Measurements from ENCODE around the gene SLC25A26.
A peak's percentile ranks its signal among the peaks of the same experiment; 100 is the strongest.

Gene SLC25A26

DNA sequence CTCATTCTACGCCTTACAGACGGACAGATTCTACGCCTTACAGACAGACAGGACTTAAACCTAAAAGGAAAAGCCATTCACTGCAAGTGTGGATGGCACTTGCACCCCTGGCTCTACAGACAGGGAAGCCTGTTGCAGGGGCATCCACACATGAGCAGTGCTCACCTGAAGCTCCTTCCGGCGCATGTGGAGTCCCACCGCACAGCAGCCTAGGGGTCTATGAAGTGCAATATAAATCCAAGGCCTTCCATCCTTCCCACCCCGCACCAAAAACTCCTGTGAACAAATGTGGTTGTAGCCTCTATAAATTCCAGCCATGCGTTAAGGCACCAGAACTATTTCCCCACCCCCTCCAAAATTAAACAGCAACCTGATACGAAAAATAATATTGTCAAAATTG lies 158.8 kb downstream of the SLC25A26 start:
- DNase-seq, result no peak

DNA sequence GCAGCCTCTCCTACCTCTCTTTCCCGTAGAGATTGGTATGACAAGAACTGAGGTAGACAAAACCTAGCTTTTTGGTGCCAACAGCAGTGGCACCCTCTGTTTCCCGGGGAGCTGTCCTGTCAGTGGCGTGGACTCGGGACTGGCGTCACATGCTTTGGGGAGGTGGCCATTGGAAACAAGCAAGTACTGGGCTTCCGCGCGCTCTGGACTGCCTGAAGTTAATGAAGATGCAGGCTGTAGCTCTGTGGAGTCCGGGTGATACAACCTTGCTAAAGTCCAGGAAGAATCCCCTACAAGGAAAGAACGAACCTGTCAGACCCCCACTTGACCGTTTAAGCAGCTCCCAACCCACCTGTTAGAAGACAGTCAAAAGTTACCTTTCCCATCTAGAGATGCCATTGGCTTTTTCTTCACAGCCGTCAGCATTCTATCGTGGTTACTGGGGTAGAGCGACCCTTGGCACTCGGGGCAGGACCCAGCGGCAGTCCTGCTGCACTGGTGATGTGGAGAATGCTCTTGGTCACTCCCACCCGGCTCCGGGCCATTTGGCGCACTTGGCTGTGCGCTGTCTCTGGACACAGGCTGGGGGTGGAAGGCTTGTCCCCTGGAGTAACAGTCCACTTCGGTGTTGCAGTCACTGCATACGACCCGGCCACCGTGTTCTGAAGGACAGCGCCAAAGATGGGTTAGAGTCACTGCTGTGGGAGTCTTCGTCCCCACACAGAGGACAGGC lies 159.6 kb downstream of the SLC25A26 start:
- DNase-seq, result no peak

DNA sequence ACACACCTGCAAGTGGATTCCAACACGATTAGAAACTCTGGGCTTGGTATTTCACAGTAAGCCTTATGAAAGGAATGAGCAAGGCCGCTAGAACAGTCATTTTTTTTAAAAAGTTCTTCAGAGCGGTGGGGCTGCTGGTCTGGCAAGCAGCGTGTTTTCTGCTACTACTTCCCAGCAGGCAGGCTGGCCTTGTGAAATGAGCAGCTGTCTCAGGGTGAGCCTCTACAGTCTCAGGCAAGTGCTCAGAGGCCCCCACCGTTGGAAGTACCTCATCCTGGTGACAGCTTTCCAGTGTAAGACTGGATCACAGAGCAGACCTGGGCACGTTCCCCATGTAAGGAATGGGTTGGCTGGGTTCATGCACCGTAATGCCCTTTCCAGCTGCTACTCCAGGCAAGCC lies 160.8 kb downstream of the SLC25A26 start:
- DNase-seq, result peak; percentile 79

DNA sequence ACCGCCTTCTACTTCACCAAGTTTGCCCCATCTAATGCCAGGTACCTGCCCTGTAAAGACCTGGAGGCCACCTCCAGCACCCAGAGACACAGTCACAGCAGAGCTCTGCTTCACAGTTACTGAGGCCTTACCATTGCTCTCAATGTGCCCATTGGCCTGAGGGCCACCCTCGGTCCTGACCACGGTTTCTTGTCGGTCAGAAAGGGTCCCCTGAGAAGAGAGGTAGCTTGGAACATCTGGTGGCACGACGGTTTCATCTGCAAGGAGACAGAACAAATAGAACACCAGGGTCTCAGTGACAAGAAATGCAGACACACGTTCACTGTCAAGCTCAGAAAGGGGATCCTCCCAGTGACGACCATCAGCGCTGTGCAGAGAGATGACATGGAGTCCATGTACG lies 161.3 kb downstream of the SLC25A26 start:
- DNase-seq, result no peak

DNA sequence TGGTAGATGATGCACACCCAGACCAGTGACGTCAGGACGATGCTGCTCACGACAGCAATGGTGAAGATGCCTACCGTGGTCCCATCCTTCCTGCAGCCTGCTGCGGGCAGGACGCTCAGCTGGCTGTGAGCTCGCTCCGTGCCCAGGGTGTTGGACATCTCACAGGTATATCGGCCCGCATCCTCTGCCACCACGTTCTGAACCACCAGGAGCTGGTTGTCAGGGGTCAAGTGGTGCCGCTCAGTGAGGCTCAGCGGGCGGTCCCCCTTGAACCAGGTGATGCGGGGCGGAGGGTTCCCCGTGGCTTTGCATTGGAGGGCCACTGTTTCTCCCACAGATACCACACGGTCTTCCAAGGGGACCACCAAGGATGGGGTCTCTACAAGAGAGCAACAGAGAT lies 162.2 kb downstream of the SLC25A26 start:
- no peak for DNase-seq

DNA sequence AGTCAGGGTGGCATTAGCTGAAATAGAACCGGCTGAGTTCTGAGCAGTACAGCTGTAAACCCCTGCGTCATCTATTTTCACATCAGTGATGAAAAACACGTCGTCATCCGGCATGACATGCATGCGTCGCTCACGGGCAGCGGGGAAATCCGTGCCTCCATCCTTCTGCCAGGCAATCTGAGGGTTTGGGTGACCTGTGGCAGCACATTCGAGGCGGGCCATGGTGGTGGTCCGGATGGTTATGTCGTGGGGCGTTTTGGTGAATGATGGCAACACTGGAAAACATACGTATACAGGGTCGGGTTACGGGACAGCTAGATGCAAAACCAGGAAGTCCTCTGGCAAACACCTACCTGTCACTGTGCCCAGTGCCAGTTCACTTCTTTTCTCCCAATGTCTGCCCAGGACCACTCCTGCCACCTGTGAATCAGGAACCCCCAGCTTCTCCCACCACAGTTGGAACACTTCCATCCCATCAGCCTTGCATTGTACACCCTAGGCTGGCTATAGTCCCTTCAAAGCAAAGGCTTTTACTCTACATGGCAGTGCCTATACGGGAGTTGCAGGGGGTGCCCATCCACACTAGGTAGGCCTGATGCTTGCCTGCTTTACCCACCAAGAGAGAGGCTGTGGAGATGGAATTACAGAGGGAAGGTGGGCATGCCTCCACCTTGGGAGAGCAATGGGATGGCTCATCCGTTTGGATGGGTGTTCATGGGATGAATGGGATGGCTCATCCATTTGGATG lies 163.4 kb downstream of the SLC25A26 start:
- no peak for DNase-seq

DNA sequence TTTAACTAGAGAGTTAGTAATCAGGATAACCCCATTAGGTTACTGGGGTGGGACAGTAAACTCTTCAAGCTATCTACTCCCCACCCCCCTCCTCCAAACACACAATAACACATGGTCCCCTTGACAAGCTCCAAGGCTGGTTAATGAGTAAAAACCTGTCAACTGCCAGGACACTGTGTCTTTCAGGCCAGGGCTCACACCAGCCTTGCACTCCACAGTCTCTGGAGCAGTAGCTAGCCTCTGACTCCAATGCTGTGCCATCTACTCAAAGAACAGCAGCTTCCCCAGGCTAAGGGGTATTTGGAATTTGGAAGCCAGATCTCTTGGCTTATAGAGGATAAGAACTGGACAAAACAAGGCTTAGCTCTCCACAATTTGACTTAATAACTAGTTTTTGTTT lies 164.3 kb downstream of the SLC25A26 start:
- DNase-seq, result no peak

DNA sequence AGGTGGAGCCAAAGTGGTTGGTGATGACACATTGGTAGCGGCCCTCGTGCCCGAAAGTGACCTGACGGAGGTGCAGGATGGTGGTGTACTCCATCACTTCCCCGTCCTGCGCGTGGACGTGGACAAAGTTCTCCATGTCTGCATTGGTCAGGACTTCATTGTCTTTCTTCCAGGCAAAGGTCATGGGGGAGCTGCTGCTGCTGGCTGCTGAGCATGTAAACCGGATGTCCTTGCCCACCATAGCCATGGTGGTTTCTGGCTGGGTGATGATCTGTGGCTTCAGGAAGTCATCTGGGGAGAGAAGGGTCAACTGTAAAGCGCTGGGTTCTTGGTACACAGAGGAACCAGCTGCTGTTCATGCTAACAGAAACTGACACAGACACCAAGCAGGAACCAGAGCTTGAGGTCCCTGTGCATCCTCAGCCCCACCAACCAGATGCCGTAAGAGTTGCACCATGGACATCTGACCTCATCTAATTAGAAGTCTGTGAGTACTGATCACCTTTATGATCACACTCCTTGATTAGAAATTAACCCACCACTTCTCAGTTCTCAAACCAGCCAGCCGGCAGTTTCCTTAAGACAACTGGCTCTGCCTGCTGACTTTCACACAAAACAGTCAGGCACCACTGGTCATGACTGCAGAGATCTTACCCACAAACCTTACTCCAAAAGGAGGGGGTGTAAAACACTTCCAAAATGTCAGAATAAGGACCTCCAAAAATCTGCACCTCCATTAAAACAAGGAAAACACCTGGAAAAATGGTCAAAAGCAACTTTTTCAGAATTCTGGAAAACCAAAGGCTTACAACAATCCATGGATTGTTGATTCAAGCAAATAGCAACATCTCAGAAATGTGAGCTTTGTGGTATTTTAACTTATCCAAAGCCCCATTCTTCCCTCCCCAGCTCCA lies 165.5 kb downstream of the SLC25A26 start:
- DNase-seq, result no peak

DNA sequence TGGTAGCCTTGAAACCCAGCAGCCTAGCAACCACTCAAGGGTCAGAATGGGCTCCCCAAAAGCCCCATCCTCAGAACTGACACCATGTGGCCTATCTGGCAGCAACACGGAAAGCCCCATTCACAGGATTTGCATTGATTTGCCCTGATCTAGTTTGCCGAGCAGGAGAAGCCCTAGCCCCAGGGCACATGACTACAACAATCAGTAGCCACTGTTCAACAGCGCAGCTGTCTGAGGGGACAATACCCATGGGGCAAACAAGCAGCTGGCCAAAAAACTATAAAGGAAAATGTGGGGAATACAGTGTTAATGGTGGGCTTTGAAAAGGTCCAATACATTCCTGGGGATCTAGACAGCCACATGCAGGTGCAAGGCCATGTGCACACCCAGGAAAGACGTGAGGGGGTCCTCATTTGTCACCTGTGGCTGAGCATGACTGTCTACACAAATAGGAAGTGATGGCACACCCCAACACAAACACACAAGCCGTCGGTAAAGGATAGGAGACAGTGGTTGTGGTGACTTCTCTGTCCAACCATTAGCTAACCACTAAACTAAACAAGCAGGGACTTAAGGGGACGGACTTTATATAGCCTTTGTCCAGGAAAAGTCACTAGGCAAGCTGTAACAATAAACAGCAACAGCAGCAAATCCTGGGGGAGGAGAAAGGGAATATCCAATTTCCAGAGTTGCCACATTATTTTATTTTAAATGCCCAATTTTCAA lies 166.3 kb downstream of the SLC25A26 start:
- no peak for DNase-seq

DNA sequence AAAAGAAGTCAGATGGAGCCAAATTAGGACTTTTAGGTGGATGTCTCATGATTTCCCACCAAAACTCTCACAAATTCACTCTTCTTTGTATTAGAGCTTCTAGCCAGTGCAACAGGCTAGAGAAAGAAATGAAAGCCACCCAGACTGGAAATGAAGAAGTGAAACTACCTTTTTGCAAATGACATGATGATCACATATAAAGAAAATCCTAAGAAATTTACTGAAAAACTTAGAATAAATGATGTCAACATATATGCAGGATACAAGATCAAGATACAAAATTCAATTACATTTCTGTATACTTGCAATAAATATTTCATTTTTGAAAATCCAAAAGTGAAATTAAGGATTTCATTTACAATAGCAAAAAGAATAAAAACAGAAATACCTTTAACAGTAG lies 169.2 kb downstream of the SLC25A26 start:
- DNase-seq, result no peak

DNA sequence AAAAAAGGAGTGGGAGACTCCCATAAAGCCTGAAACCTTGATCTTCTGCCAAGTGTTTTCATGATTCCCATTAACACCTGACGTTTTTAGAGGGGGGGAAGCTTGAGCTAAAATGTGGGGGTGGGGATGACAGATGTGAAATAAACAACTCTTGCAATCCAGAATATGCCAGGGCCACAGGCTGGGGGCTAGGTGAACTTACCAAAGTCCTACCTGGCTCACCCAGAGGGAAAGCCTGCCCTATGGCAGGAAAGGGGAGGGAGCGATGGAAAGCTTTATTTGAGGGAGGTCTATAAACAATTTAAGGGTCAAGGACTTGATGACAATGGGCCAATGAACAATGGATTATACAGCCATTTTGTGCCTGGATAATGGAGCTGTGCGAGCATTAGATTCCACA lies 171.7 kb downstream of the SLC25A26 start:
- DNase-seq, result no peak

DNA sequence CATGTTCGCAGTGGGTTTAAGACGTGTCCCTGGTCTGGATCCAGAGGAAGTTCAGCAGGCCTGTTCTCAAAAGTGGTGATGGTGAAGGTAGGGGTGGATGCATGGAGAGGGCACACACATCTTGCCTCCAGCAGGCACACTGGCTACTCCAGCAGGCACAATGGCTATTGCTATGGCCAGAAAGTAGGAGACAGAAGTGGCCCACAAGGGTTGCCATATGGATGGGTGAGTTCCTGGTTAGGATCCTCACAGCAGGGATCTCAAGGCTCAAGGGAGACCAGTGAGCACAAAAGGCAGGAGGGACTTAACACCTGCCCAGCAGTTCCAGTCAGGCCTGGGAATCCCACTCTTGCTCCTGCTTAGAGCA lies 172.1 kb downstream of the SLC25A26 start:
- DNase-seq, result no peak

DNA sequence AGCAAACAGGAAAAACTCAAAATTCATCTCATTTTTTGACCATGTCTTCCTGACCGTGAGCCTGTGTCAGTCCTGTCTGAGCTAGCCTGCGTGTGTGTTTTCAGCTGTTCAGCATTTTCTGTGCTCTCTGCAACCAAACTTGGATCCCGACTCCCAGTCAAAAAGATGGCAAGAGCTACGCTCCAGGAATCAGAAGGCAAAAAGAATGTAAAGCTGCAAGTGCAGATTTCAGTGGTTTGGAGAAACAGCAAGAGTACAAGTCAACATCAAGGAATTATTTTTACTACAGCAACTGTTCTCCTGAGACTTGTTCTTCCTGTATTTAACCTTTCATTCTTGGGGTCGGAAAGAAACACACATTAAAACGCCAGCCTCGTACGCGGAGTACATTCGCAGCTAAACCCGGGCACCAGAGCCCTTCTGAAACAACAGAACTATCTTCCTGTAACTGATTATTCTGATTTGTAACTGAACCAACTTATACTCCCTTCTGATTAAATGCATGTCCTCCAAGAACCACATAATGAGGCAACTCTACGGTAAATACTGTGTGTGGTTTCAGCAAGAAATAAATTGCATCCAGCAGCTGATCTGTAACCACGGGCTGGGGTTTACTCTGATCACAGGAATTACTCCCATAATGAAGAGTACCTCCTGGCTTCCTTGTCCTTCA lies 172.7 kb downstream of the SLC25A26 start:
- DNase-seq, result peak; percentile 50

DNA sequence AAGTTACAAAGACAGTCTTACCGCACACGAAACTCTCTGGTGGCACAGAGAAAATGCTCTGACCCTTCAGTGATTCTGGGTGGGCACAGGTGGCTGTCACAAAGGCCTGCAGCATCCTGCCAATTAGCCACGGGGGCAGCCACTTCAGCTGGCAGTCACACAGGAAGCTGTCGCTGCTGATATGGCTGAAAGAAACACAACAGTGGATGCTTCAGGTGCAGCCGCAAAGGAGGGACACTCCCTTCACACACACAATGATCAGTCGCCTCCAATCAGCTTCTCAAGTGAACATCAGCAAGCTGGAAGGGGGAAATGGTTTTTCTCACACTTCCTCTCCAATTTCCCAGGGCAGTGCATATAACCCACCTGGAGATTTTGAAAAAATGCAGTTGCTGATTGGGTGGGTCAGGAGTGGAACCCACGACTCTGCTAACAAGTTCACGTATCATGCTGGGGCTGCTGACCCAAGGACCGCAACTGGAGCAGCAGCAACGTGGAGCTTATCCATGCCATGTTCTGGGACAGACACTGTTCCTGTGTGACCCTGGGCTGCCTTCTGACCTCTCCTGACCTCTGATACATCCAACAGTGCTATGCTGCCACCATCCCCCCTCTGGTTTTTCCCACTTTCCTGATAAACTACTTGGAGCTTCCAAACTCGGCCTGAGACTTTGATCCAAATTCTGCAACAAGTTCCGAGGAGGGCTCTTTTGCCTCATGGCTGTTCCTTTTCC lies 173.4 kb downstream of the SLC25A26 start:
- peak; percentile 10 for DNase-seq

DNA sequence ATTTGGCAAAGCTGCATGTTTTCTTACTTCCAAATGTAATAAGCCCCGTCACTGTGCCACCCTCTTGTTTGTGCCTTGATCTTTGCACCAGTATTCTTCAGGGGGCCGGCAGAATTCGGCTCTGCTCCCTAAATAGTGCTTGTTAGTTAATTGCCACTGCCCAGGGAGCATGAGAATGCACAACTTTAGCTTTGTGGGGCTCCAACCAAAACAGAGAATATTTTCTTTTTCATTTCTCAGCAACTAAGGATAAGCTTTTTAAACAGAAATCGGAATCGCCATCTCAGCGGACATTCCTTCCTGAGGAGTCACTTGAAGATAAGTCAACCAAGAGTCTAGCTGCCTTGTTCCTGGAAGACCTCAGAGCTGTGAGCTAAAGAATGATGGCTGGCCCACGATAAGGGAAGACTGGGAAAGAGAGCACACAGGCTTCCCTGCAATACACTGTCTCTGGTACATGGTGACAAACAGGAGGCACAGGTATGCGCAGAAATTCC lies 174.0 kb downstream of the SLC25A26 start:
- no peak for DNase-seq

DNA sequence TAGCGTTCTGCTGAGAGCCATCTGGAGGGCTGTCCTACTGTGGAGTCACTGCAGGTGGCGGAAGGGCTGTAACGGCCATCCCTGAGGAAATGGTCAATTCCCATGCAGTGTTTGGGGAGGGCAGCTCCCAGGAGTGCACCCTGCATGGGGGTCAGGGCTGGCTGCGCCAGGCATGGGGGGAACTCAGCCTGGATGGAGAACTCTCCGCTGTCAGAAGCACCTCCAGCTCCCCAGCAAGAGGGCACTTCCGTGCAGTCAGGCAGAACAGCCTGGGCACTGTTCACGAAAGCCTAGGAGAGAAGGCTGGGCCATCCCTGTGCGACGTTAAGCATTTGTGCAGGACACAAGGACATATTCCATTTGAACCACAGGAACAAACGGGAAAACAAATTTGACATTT lies 174.8 kb downstream of the SLC25A26 start:
- DNase-seq, result no peak

DNA sequence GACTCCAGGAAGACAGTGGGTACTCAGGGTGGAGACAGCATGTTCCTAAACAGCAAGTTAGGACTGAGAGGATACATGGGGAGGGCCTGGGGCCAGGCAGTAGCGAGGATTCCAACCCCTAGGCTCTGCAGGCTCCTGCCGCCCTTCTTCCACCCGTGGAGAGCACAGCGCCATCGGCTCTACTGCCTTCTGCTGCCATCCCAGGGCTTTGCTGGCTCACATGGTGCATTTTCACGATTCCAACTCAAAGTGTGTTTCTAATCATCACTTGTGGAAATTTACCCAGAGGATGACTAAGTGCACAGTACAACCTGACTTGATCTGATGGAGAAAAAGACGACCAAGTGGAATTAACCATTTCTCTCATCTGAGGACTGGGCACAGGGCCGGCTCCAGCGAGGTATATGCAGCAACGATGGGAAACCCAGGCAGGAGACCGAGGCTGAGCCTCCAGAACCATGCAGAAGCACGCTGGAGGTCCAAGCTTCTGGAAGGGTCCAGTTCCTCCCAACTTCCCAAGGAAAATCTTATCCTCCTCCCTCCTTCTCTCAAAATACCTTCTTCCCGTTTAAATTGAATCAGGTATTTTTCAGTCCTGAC lies 175.5 kb downstream of the SLC25A26 start:
- DNase-seq, result no peak

DNA sequence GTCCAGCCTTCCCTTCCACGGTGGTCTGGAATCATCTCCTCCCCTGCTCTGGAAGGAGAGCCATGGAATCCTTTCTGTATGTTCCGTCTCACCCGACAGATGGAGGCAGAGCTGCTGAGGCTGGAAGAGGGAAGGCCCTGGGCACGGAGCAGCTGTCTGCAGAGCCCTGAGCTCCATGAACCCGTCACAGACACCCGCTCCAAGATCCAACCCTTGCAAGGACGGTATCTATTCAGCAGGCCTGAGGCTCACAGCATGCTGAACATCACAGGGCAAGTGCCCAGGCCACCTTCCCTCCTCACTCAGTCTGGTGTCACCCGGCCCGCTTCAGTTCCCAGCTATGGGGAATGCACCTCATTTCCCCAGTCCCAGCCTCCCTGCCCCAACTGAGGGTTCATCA lies 176.1 kb downstream of the SLC25A26 start:
- DNase-seq, result no peak

DNA sequence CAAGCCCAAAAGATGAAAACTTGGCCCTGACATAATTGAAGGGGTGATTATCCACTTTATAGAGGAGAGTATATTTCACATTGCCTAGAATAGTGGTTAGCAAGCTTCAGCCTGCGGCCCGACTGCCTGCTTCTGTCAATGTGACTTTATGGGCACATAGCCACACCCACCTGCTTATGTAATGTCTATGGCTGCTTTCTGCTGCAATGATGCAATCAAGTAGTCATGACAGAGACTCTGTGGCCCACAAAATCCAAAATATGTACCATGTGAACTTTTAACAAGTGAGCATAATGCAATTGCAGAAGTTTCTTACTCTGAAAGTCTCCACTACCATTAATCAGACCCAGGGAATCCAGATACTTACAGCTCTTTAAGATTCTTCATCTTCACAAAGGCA lies 176.9 kb downstream of the SLC25A26 start:
- DNase-seq, result peak; percentile 9

DNA sequence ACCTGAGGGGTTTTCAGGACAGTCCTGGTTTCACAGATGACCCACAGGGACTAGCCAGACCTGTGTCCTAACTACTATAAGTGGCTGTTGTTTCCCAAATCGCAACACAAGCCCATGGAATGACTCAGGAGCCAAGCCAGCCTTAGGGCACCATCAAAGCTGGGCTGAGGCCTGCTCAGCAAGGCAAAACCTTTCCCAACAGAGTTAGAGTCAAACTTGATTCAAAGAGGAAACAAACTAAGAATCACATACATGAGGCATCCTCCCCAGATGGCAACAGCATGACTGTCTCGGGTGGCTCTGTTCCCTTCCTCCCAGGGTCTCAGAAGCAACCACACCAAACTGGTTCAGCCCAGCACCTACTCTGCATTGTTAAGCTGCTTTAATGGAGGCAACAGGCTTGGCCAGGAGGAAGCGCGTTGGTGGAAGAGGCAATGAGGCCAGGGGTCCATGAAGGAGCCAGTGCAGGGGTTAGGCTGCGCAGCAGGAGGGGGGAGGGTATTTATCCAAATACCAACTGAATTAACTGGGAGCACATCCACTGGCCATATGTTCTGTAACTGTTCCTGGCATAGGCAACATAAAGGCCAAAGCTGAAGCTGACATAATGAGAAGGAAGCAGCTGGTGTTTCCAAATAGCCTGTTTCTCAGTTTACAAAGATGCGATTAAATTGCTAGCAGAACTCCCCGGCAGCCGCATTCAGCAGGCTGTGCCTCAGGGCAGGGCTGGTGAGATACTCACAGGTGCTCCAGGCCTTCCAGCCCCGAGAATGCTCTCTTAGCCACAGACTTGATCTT lies 177.6 kb downstream of the SLC25A26 start:
- DNase-seq, result peak; percentile 53

Data from right hindlimb (tissue), 1 donor.